HepG2 (cell line): ENCODE data around the gene PPP2R2C. TPM values are rescaled to one million over a fixed set of nuclear protein-coding genes. Genes with fewer than 3 reads are reported as not detected.

Experiments
- ATAC-seq: fragments of 200-7000 bp; cut with Tn5 transposase; 3 replicates; pipeline ENCODE4 v1.9.1; 2020; ENCODE audit warnings: mild to moderate bottlenecking, moderate library complexity
- BruUV-seq: library from RNA; stranded (reverse); fragments of 400-500 nt; replicated peaks from 2 replicates; lab custom pipeline; 2021; lab: Mats Ljungman, UMichigan
- CTCF ChIA-PET: fragments of 300-600 bp; formaldehyde crosslinking; extraction: SDS; loops from one replicate; lab custom pipeline; 2021; ENCODE audit warnings: low total read pairs, inconsistent platforms, low intra/inter-chr PET ratio; lab: Yijun Ruan, JAX
- POLR2A ChIA-PET: fragments of 350-600 bp; sonication (Branson Sonifier 250); formaldehyde crosslinking; loops from one replicate; lab custom pipeline; 2020; ENCODE audit warnings: antibody characterized with exemption, inconsistent platforms; lab: Yijun Ruan, JAX
- DNase-seq: peaks from one replicate; pipeline ENCODE4 v3.0.0-alpha.2; 2015; ENCODE audit warnings: low spot score
- FAIRE-seq: peaks from 3 replicates; lab custom pipeline; 2011; peaks lifted over from hg19 to GRCh38; lab: Jason Lieb, UNC
- H2AFZ ChIP-seq: one replicate; pipeline ENCODE4 v1.6.1; 2011; ENCODE audit warnings: low read length, inconsistent platforms
- H3K27ac ChIP-seq: fragments of 300-600 bp; 3 replicates; pipeline ENCODE4 v1.8.0; 2011; ENCODE audit warnings: mixed run types, mild to moderate bottlenecking, mixed read lengths, low read length, inconsistent platforms; ENCODE audit not compliant: insufficient read depth; ENCODE audit errors: extremely low read length
- H3K27me3 ChIP-seq, 2 experiments: fragments of 200-600 bp in 1 of 2; 2 replicates in 1 of 2; 3 replicates in 1 of 2; pipeline versions ENCODE4 v1.6.0 to v1.8.0; 2011; ENCODE audit warnings: low read length in 2 of 2, mild to moderate bottlenecking in 2 of 2, moderate library complexity in 2 of 2, inconsistent platforms in 1 of 2; ENCODE audit not compliant: insufficient read depth in 2 of 2, control insufficient read depth in 1 of 2
- H3K36me3 ChIP-seq, 2 experiments: fragments of 200-600 bp in 1 of 2; replicated peaks in 1 of 2; 2 replicates in 1 of 2; 3 replicates in 1 of 2; pipeline versions ENCODE4 v1.5.1 to v1.8.0; 2011; ENCODE audit warnings: low read length in 2 of 2, inconsistent platforms in 1 of 2; ENCODE audit not compliant: insufficient read depth in 2 of 2, control insufficient read depth in 1 of 2
- H3K4me1 ChIP-seq: 2 replicates; pipeline ENCODE4 v1.5.1; 2012; ENCODE audit warnings: low read length, inconsistent platforms; ENCODE audit not compliant: insufficient read depth
- H3K4me2 ChIP-seq: 2 replicates; pipeline ENCODE4 v1.6.0; 2011; ENCODE audit warnings: low read depth, low read length, inconsistent platforms
- H3K4me3 ChIP-seq, 3 experiments: fragments of 200-600 bp in 1 of 3; sonication (generic), shearing (Covaris generic) in 1 of 3; replicated peaks in 1 of 3; 2 replicates each; pipeline ENCODE4 v1.5.1; 2011 to 2016; ENCODE audit warnings: low read length in 3 of 3, inconsistent platforms in 2 of 3, low read depth in 2 of 3, mild to moderate bottlenecking in 2 of 3, control low read depth in 1 of 3, mixed read lengths in 1 of 3; ENCODE audit not compliant: insufficient read depth in 1 of 3
- H3K79me2 ChIP-seq: one replicate; pipeline ENCODE4 v1.6.1; 2011; ENCODE audit warnings: low read length, inconsistent platforms; ENCODE audit not compliant: insufficient read depth
- H3K9ac ChIP-seq: 2 replicates; pipeline ENCODE4 v1.6.0; 2011; ENCODE audit warnings: mild to moderate bottlenecking, low read depth, low read length, inconsistent platforms; ENCODE audit not compliant: insufficient read depth
- H3K9me3 ChIP-seq: 2 replicates; pipeline ENCODE4 v1.5.1; 2012; ENCODE audit warnings: mild to moderate bottlenecking, low read length
- H4K20me1 ChIP-seq: 2 replicates; pipeline ENCODE4 v1.6.0; 2011; ENCODE audit warnings: inconsistent platforms, mild to moderate bottlenecking, low read length, moderate library complexity; ENCODE audit not compliant: insufficient read depth
- FOXO1 ChIP-seq: sonication (generic); formaldehyde crosslinking; IDR thresholded peaks from 2 replicates; pipeline ENCODE4 v1.4.0; 2020; ENCODE audit warnings: missing genetic modification reagents
- HIC2 ChIP-seq: sonication (generic); formaldehyde crosslinking; IDR thresholded peaks from 2 replicates; pipeline ENCODE4 v1.9.0; 2022; ENCODE audit warnings: low read depth, missing genetic modification reagents
- MED8 ChIP-seq: sonication (generic); formaldehyde crosslinking; IDR thresholded peaks from 2 replicates; pipeline ENCODE4 v1.8.1; 2023; ENCODE audit warnings: mild to moderate bottlenecking, missing genetic modification reagents; ENCODE audit not compliant: insufficient replicate concordance
- ZNF256 ChIP-seq: sonication (generic); formaldehyde crosslinking; conservative IDR thresholded peaks from 2 replicates; pipeline ENCODE4 v1.4.0; 2020; ENCODE audit warnings: missing genetic modification reagents
- ZNF761 ChIP-seq: sonication (generic); formaldehyde crosslinking; conservative IDR thresholded peaks from 2 replicates; pipeline ENCODE4 v1.4.0; 2020; ENCODE audit warnings: mild to moderate bottlenecking, missing genetic modification reagents
- ZNF850 ChIP-seq: sonication (generic); formaldehyde crosslinking; conservative IDR thresholded peaks from 2 replicates; pipeline ENCODE4 v1.9.0; 2021; ENCODE audit warnings: mild to moderate bottlenecking, missing genetic modification reagents
- WGBS: methylation state at CpG from one replicate; pipeline ENCODE4 v1.1.6; 2017; ENCODE audit warnings: low lambda C conversion rate; 5-methylcytosine and 5-hydroxymethylcytosine counted together
- in situ Hi-C: cut with HindIII; loops from 2 replicates; pipeline ENCODE4 v1.10.0; 2017; ENCODE audit warnings: low pct_unique_long_range_greater_than_20kb; ENCODE audit not compliant: extremely low pct_ligation_motif_present
- intact Hi-C: fragments of 100-400 bp; cut with micrococcal nuclease; formaldehyde crosslinking; loops from one replicate; pipeline ENCODE4 v1.10.0; 2022; ENCODE audit not compliant: unreplicated experiment
- polyA plus RNA-seq, 8 experiments: library from polyadenylated mRNA; depleted of rRNA in 3 of 8; stranded (reverse) in 7 of 8; unstranded in 1 of 8; fragments of >200 nt; fragmentation: Illumina TruSeq in 4 of 8; extraction: Trizol in 4 of 8; gene quantifications; 2 replicates each; pipeline versions ENCODE4 v1.2.1 to v1.2.3, GENCODE V29; 2011 to 2016; ENCODE audit warnings: low read depth in 4 of 8, missing spikeins in 1 of 8, mixed read lengths in 1 of 8; ENCODE audit not compliant: insufficient read depth in 1 of 8
- total RNA-seq, 5 experiments: library from RNA; depleted of rRNA; stranded (reverse); fragments of >200 nt; fragmentation: Illumina TruSeq; extraction: Trizol; gene quantifications; 2 replicates each; pipeline ENCODE4 v1.2.3, GENCODE V29; 2016; ENCODE audit warnings: low read depth in 1 of 5
- TF ChIP-seq, protein P1 (sequence below): sonication (generic); formaldehyde crosslinking; IDR thresholded peaks from 2 replicates; pipeline ENCODE4 v1.4.0; 2020; ENCODE audit warnings: low read depth, mild to moderate bottlenecking, missing genetic modification reagents
- TF ChIP-seq, protein P2 (sequence below): sonication (generic); formaldehyde crosslinking; IDR thresholded peaks from 2 replicates; pipeline ENCODE4 v1.5.0; 2020; ENCODE audit warnings: missing genetic modification reagents, mild to moderate bottlenecking, borderline replicate concordance

The PPP2R2C gene
- total and polyA plus RNA-seq, 2 of the 13 experiments (the other 11 are each of a cell fraction or from before 2014, with no cell fraction given): 0.60 to 8.6 TPM

DNA sequence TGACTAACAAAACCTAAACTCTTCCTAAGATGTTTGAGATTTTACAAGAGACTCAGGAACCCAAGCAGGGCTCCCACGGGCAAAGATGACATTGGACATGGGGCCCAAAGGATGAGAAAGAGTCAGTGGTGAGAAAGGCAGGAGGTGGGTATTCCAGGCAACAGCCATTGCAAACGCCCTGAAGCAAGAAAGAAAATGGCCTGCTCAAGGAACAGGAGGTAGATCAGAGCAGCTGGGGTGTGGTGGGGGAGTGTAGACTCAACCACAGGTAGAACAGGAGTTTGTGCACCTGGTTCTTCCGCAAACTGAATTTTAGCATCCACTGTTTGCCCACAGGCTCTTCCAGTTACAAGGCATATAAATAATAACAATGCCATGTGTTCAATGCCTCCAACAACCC, 3.3 kb downstream of the PPP2R2C start (continued):
- TF ChIP-seq, protein P1, sequence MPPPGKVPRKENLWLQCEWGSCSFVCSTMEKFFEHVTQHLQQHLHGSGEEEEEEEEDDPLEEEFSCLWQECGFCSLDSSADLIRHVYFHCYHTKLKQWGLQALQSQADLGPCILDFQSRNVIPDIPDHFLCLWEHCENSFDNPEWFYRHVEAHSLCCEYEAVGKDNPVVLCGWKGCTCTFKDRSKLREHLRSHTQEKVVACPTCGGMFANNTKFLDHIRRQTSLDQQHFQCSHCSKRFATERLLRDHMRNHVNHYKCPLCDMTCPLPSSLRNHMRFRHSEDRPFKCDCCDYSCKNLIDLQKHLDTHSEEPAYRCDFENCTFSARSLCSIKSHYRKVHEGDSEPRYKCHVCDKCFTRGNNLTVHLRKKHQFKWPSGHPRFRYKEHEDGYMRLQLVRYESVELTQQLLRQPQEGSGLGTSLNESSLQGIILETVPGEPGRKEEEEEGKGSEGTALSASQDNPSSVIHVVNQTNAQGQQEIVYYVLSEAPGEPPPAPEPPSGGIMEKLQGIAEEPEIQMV (CRISPR knock-in tag): no peak

DNA sequence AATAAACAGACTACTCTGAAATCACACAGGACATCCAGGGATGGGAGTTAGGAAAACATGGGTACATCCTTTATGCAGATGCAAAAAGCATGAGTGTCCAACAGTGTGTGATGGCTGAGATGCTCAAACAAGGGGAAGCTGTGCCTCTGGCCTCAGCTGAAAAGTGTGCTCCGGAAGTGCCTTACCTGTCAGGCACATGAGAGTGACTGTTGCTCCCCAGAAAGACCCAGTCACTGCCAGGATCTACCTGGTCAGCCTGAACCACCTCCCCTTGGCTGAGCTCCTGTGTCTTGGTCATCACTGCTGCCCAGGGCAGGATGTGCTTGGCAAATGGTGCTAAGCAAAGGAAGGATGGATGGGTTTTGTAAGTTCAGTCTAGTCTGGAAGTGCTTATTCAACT, 4.0 kb downstream of the PPP2R2C start:
- no CpG with 5 or more reads among the region's 1 CpG for WGBS
- H3K9me3 ChIP-seq: no peaks in the 10 kb centered on the region
- no peak overlapping the region for H3K9ac ChIP-seq
- ChIA-PET POLR2A (no interaction called here), CTCF (no interaction called here)
- no peak overlapping the region for H2AFZ ChIP-seq
- no peak overlapping the region for H3K4me3 ChIP-seq
- in situ Hi-C loops: no loop called here
- H3K4me2 ChIP-seq: no peak overlapping the region
- ATAC-seq: no peak
- intact Hi-C loops: no loop called here
- H3K27me3 ChIP-seq: peaks cover 12 to 58% of the 10 kb centered on the region in 2 experiments; a peak in 4 of 5 replicates
- no peaks in the 10 kb centered on the region for H3K36me3 ChIP-seq
- H3K27ac ChIP-seq: no peak overlapping the region
- BruUV-seq: no TSS peak
- TF ChIP-seq ZNF761 (CRISPR knock-in tag) (no peak), FOXO1 (no peak), MED8 (CRISPR knock-in tag) (no peak), ZNF850 (CRISPR knock-in tag) (no peak), ZNF256 (CRISPR knock-in tag) (no peak), HIC2 (CRISPR knock-in tag) (no peak)
- TF ChIP-seq, protein P2, sequence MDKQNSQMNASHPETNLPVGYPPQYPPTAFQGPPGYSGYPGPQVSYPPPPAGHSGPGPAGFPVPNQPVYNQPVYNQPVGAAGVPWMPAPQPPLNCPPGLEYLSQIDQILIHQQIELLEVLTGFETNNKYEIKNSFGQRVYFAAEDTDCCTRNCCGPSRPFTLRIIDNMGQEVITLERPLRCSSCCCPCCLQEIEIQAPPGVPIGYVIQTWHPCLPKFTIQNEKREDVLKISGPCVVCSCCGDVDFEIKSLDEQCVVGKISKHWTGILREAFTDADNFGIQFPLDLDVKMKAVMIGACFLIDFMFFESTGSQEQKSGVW (CRISPR knock-in tag): no peak
- H3K4me1 ChIP-seq: no peaks in the 10 kb centered on the region
- H4K20me1 ChIP-seq: no peaks in the 10 kb centered on the region
- DNase-seq: no peak
- no peaks in the 10 kb centered on the region for H3K79me2 ChIP-seq
- FAIRE-seq: no peak
